Heart left ventricle (tissue), 16 donors: ENCODE results near the gene VAV1. TPM values are rescaled to one million over a fixed set of nuclear protein-coding genes. Genes with fewer than 3 reads are reported as not detected.
"Not testable (repeated sequence)": the region's sequence is repeated elsewhere in the genome, so short reads cannot be mapped to it uniquely, and the experiment has no call there.

Source experiments
- ATAC-seq, 4 donors: fragments of 200-7000 bp; cut with Tn5 transposase; one replicate each; pipeline ENCODE4 v1.9.1; 2020 to 2022; ENCODE audit warnings: moderate library complexity in 4 of 4, mild to moderate bottlenecking in 3 of 4, moderate number of reproducible peaks in 1 of 4
- DNase-seq, 5 donors: peaks; one replicate each; pipeline ENCODE4 v3.0.0-alpha.2; 2020
- H3K27ac ChIP-seq, 12 donors: fragments of 200-600 bp; sonication (generic) in 4 of 12; one replicate each; pipeline versions ENCODE4 v1.5.0 to v1.8.0; 2016 to 2022; ENCODE audit warnings: mild to moderate bottlenecking in 2 of 12
- H3K27me3 ChIP-seq, 9 donors: fragments of 200-600 bp; sonication (generic) in 2 of 9; one replicate each; pipeline versions ENCODE4 v1.5.1 to v1.8.0; 2016 to 2022; ENCODE audit warnings: mild to moderate bottlenecking in 3 of 9
- H3K36me3 ChIP-seq, 9 donors: fragments of 200-600 bp; sonication (generic) in 2 of 9; one replicate each; pipeline versions ENCODE4 v1.5.0 to v1.8.0; 2018 to 2022; ENCODE audit warnings: mild to moderate bottlenecking in 2 of 9
- H3K4me1 ChIP-seq, 12 donors: fragments of 200-600 bp; sonication (generic) in 4 of 12; one replicate each; pipeline versions ENCODE4 v1.5.0 to v1.8.0; 2016 to 2022; ENCODE audit warnings: mild to moderate bottlenecking in 3 of 12
- H3K4me3 ChIP-seq, 12 donors: fragments of 200-600 bp; sonication (generic) in 4 of 12; one replicate each; pipeline versions ENCODE4 v1.5.0 to v1.8.0; 2017 to 2022; ENCODE audit warnings: mild to moderate bottlenecking in 9 of 12, moderate library complexity in 4 of 12
- H3K9me3 ChIP-seq, 12 donors: fragments of 200-600 bp; sonication (generic) in 4 of 12; one replicate each; pipeline versions ENCODE4 v1.5.0 to v1.8.0; 2016 to 2022; ENCODE audit warnings: mild to moderate bottlenecking in 1 of 12
- CTCF ChIP-seq, 12 donors: fragments of 200-600 bp; sonication (generic) in 4 of 12; IDR thresholded peaks; one replicate each; pipeline versions ENCODE4 v1.5.0 to v1.8.0; 2018 to 2022; ENCODE audit warnings: antibody characterized with exemption in 12 of 12, mild to moderate bottlenecking in 5 of 12
- POLR2A ChIP-seq, 2 donors: fragments of 450-650 bp; IDR thresholded peaks; one replicate each; pipeline ENCODE4 v1.6.1; 2017; ENCODE audit warnings: antibody characterized with exemption in 2 of 2, mild to moderate bottlenecking in 2 of 2, moderate library complexity in 2 of 2
- WGBS, 4 donors: extraction: QIAGEN DNeasy Blood & Tissue Kit in 2 of 4; methylation state at CpG; one replicate each; pipeline versions ENCODE4 v1.1.5 to v1.1.7; 2013 to 2018; 5-methylcytosine and 5-hydroxymethylcytosine counted together
- intact Hi-C, 10 donors: fragments of 100-400 bp; cut with DNase I; formaldehyde crosslinking; loops; one replicate each; pipeline versions ENCODE4 v1.11.1 to v1.14.2; 2022
- polyA plus RNA-seq, 2 donors: library from polyadenylated mRNA; stranded (reverse); fragments of 200-250 nt; gene quantifications; one replicate each; pipeline ENCODE4 v1.2.3, GENCODE V29; 2013
- total RNA-seq, 9 donors: library from RNA; depleted of rRNA in 2 of 9; stranded (reverse); fragments of >200 nt in 2 of 9; fragmentation: NEBNext Ultra II Directional in 3 of 9; extraction: Animal tissue kit (Norgen Biotek cat#: 25700) in 3 of 9; gene quantifications; one replicate each; pipeline versions ENCODE4 v1.1.0 to v1.2.4, GENCODE V29; 2016 to 2023
- donor health status: ischemic (EF 13 %, LVEDD 7.1; RV severe dilation, severe dysfunction).
- donor health status: healthy with polysubstance abuse.
- donor health status: DM: no; HTN: yes; CAD: no.
- donor health status: DM: no; HTN: no; CAD: no.
- donor health status: ischemic (EF 25% LVEDD 6.9; RV normal size, moderate dysfunction).
- donor health status: ischemic (EF 25% LVEDD 5.7; RV mildly dilated, moderate dysfunction).
- donor health status: healthy.
- donor health status: DM: yes; HTN: yes; CAD: no.
- donor health status: ischemic (EF 35%, LVEDD 5.7; RV mildly dilated, moderate dysfunction).
- donor health status: nonischemic (EF 11% LVEDD 7.7; RV severe dilation, severe dysfunction).
- donor health status: DM: yes; HTN: yes; CAD: no.
- donor health status: PGD.
- donor health status: ischemic (EF 29% LVEDD 5.4; RV normal size, mild dysfunction).
- donor health status: nonischemic (EF 23%, LVEDD 6.1; RV moderate dilation, normal function).

Gene VAV1
- total and polyA plus RNA-seq, 11 donors: 0.69 to 25.6 (median 1.2) TPM

GRCh38 chr19:6772866-6773322 is 386 bp downstream of the VAV1 start:
- Histone ChIP-seq H3K9me3 (no peaks in the 10 kb centered on the region), H3K4me1 (peaks cover 0 to 19% (median 0%) of the 10 kb centered on the region in 12 donors), H3K36me3 (no peaks in the 10 kb centered on the region), H3K27me3 (peaks cover 0 to 8% (median under 1%) of the 10 kb centered on the region in 9 donors), H3K27ac (peak overlapping the region in 7 of 12 donors; percentile 5 to 90 (median 15)), H3K4me3 (peak overlapping the region in 10 of 12 donors; percentile 10 to 68 (median 42))
- intact Hi-C loops: loop anchor here in 1 of 10 donors (10.0 kb wide), 1 partner anchor 128 kb away; no protein-coding TSS in a partner anchor
- no peak for DNase-seq
- ATAC-seq: no peak
- WGBS, 4 donors: 60 to 70% (median 67%) methylated on average over 4 to 14 of the region's 14 CpGs
- no peak for TF ChIP-seq CTCF (IDR thresholded peaks at IDR 0.05)

GRCh38 chr19:6773323-6773931 is 919 bp downstream of the VAV1 start:
- WGBS, 4 donors: 44 to 48% (median 47%) methylated on average over 8 of the region's 8 CpGs
- H3K27ac ChIP-seq: peak overlapping the region in 4 of 12 donors; percentile 5 to 90 (median 19)

GRCh38 chr19:6774821-6775707 is 2.6 kb downstream of the VAV1 start:
- ATAC-seq (peak in 1 of 4 donors; percentile 32), DNase-seq (peak in 1 of 5 donors; percentile 36)
- WGBS, 4 donors: 75 to 84% (median 80%) methylated on average over 11 of the region's 11 CpGs
- Histone ChIP-seq H3K4me1 (peaks cover 0 to 18% (median 0%) of the 10 kb centered on the region in 12 donors), H3K9me3 (no peaks in the 10 kb centered on the region), H3K27ac (no peak overlapping the region), H3K4me3 (peak overlapping the region in 1 of 12 donors; percentile 12), H3K27me3 (peaks cover 0 to 6% (median 0%) of the 10 kb centered on the region in 9 donors), H3K36me3 (no peaks in the 10 kb centered on the region)
- TF ChIP-seq POLR2A (IDR thresholded peaks at IDR 0.05) (no peak), CTCF (IDR thresholded peaks at IDR 0.05) (no peak)
- intact Hi-C loops: loop anchor here in 1 of 10 donors (10.0 kb wide), 1 partner anchor 130 kb away; no protein-coding TSS in a partner anchor

More at GRCh38 chr19:6773323-6773931, 919 bp downstream of the VAV1 start:
- Histone ChIP-seq H3K9me3 (no peaks in the 10 kb centered on the region), H3K27me3 (peaks cover 0 to 6% (median 0%) of the 10 kb centered on the region in 9 donors), H3K4me1 (peaks cover 0 to 14% (median 0%) of the 10 kb centered on the region in 12 donors), H3K36me3 (no peaks in the 10 kb centered on the region), H3K4me3 (peak overlapping the region in 10 of 12 donors; percentile 9 to 68 (median 42))
- intact Hi-C loops: loop anchor here in 1 of 10 donors (10.0 kb wide), 1 partner anchor 129 kb away; no protein-coding TSS in a partner anchor
- TF ChIP-seq CTCF (IDR thresholded peaks at IDR 0.05) (no peak), POLR2A (IDR thresholded peaks at IDR 0.05) (no peak)
- DNase-seq: peak in 4 of 5 donors; percentile 33 to 74 (median 59)
- ATAC-seq: peak; percentile 24 to 71 (median 64)

- peaks cover 0 to 21% (median 0%) of the 10 kb centered on the region in 12 donors for H3K4me1 ChIP-seq
- not testable (repeated sequence) for H3K27me3 ChIP-seq, H3K36me3 ChIP-seq, ATAC-seq, H3K4me3 ChIP-seq, DNase-seq, H3K27ac ChIP-seq, H3K9me3 ChIP-seq
- intact Hi-C loops: loop anchor here in 1 of 10 donors (10.0 kb wide), 1 partner anchor 131 kb away; no protein-coding TSS in a partner anchor
These were observed 3.5 kb downstream of the VAV1 start for GRCh38 chr19:6776045-6776444.
